ENCODE measurements around the gene CBLN3.
"Not testable (repeated sequence)": the region's sequence is repeated elsewhere in the genome, so short reads cannot be mapped to it uniquely, and the experiment has no call there.

Gene CBLN3

GRCh38 chr14:24458736-24459135, 29.3 kb upstream of the CBLN3 start (continued):
- TF ChIP-seq PRDM10 (tag by site-specific recombination; IDR thresholded peaks at IDR 0.05) (no peak), ZNF391 (tag by site-specific recombination; IDR thresholded peaks at IDR 0.05; ENCODE audit: borderline replicate concordance, low read depth) (no peak), ZNF416 (tag by site-specific recombination; IDR thresholded peaks at IDR 0.05) (no peak), ZNF19 (tag by site-specific recombination; IDR thresholded peaks at IDR 0.05; ENCODE audit: low read depth) (no peak), ZNF518A (tag by site-specific recombination; conservative IDR thresholded peaks at IDR 0.05; ENCODE audit: low read depth) (no peak), ZNF596 (tag by site-specific recombination; IDR thresholded peaks at IDR 0.05) (no peak)

GRCh38 chr14:24456980-24457379, 27.5 kb upstream of the CBLN3 start:
- CTCF ChIA-PET, result no interaction called here
- no peak for TF ChIP-seq RBAK (tag by site-specific recombination; IDR thresholded peaks at IDR 0.05)
- TF ChIP-seq, protein P1, sequence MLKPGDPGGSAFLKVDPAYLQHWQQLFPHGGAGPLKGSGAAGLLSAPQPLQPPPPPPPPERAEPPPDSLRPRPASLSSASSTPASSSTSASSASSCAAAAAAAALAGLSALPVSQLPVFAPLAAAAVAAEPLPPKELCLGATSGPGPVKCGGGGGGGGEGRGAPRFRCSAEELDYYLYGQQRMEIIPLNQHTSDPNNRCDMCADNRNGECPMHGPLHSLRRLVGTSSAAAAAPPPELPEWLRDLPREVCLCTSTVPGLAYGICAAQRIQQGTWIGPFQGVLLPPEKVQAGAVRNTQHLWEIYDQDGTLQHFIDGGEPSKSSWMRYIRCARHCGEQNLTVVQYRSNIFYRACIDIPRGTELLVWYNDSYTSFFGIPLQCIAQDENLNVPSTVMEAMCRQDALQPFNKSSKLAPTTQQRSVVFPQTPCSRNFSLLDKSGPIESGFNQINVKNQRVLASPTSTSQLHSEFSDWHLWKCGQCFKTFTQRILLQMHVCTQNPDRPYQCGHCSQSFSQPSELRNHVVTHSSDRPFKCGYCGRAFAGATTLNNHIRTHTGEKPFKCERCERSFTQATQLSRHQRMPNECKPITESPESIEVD (tag by site-specific recombination; IDR thresholded peaks at IDR 0.05), result no peak
- TF ChIP-seq KLF10 (tag by site-specific recombination; IDR thresholded peaks at IDR 0.05), result no peak
- no peak for TF ChIP-seq ZNF449 (tag by site-specific recombination; IDR thresholded peaks at IDR 0.05)
- TF ChIP-seq ZNF274 (IDR thresholded peaks at IDR 0.05; ENCODE audit: low read length), result no peak
- no peak for TF ChIP-seq ZNF274 (tag by site-specific recombination; IDR thresholded peaks at IDR 0.05; ENCODE audit: borderline replicate concordance)
- no peak overlapping the region for H3K4me3 ChIP-seq (ENCODE audit: low read depth, low read length)
- H3K4me1 ChIP-seq (ENCODE audit: control insufficient read depth, insufficient read depth, low read length), result no peaks in the 10 kb centered on the region
- peaks cover 0 to 3% of the 10 kb centered on the region in 2 experiments; a peak in 1 of 3 replicates for H3K36me3 ChIP-seq (ENCODE audit: control insufficient read depth in 2 of 2, insufficient read depth in 1 of 2, low read length in 2 of 2)
- POLR2A ChIA-PET, result no interaction called here
- no peak overlapping the region for H3K27ac ChIP-seq (ENCODE audit: extremely low read depth, low read depth, low read length)
- no peaks in the 10 kb centered on the region for H3K9me3 ChIP-seq (ENCODE audit: control insufficient read depth, insufficient read depth, low read depth, low read length)

DNA sequence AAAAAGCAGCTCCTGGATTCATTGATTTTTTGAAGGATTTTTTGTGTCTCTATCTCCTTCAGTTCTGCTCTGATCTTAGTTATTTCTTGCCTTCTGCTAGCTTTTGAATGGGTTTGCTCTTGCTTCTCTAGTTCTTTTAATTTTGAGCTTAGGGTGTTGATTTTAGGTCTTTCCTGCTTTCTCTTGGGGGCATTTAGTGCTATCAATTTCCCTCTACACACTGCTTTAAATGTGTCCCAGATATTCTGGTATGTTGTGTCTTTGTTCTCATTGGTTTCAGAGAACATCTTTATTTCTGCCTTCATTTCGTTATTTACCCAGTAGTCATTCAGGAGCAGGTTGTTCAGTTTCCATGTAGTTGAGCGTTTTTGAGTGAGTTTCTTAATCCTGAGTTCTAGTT, 21.4 kb upstream of the CBLN3 start:
- H3K4me1 ChIP-seq (ENCODE audit: control insufficient read depth, insufficient read depth, low read length); POLR2A ChIA-PET; H3K27ac ChIP-seq (ENCODE audit: extremely low read depth, low read depth, low read length); CTCF ChIA-PET; H3K36me3 ChIP-seq (ENCODE audit: control insufficient read depth in 2 of 2, insufficient read depth in 1 of 2, low read length in 2 of 2); H3K4me3 ChIP-seq (ENCODE audit: low read depth, low read length); H3K9me3 ChIP-seq (ENCODE audit: control insufficient read depth, insufficient read depth, low read depth, low read length): not testable (repeated sequence)
